Measurements from ENCODE around the gene KLRK1.
"Not testable (repeated sequence)": the region's sequence is repeated elsewhere in the genome, so short reads cannot be mapped to it uniquely, and the experiment has no call there.

DNA sequence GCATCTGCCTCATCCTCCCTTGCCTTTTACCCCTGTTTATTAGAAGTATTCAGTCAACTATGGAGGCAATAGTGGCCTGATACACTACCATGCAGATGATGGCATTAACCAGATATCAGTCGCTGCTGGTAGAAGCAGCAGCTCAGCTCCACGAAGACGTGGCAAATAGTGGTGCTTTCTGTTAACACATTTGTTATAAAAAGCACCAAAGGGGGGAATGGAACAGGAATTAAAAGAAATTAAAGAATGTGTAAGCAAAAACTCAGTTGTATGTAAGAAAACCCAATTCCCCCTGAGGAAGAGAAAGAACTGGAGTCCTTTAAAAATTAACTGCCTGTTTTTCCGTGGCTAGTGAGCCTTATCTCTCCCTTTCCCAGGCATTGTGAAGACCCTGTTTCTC, 22.1 kb downstream of the KLRK1 start:
- TF ChIP-seq CTCF, POLR2A (IDR thresholded peaks at IDR 0.05): not testable (repeated sequence)

Measured in heart left ventricle (tissue), 13 donors.